GM19397 (cell line): ENCODE data around the gene C17orf107.
"Not testable (repeated sequence)": the region's sequence is repeated elsewhere in the genome, so short reads cannot be mapped to it uniquely, and the experiment has no call there.

Experiments
- ATAC-seq: cut with Tn5 transposase; IDR thresholded peaks from one replicate; pipeline ENCODE4 v1.9.1; 2021; ENCODE audit warnings: mild to moderate bottlenecking, moderate library complexity; ENCODE audit not compliant: unreplicated experiment

Gene C17orf107

GRCh38 chr17:4899341-4900230, at the start of gene C17orf107:
TSS of gene C17orf107 (plus strand) at chr17:4899536. CDS start at chr17:4899763, 227 bp downstream.
- ATAC-seq: no peak

- no peak for ATAC-seq
Observed at GRCh38 chr17:4850246-4850645, 49.1 kb upstream of the C17orf107 start.

- ATAC-seq: no peak
Observed at GRCh38 chr17:4851084-4851483, 48.3 kb upstream of the C17orf107 start.

- ATAC-seq: no peak
Observed at GRCh38 chr17:4852567-4853207, 46.6 kb upstream of the C17orf107 start.

- ATAC-seq: no peak
Observed at GRCh38 chr17:4853208-4853671, 46.1 kb upstream of the C17orf107 start.

GRCh38 chr17:4854111-4854681, 45.1 kb upstream of the C17orf107 start:
- ATAC-seq: no peak

- ATAC-seq: no peak
Observed at GRCh38 chr17:4856271-4856936, 42.9 kb upstream of the C17orf107 start.

GRCh38 chr17:4856937-4857314, 42.4 kb upstream of the C17orf107 start:
- no peak for ATAC-seq

GRCh38 chr17:4857347-4857746, 42.0 kb upstream of the C17orf107 start:
- not testable (repeated sequence) for ATAC-seq

GRCh38 chr17:4858068-4858881, 41.1 kb upstream of the C17orf107 start:
- no peak for ATAC-seq

DNA sequence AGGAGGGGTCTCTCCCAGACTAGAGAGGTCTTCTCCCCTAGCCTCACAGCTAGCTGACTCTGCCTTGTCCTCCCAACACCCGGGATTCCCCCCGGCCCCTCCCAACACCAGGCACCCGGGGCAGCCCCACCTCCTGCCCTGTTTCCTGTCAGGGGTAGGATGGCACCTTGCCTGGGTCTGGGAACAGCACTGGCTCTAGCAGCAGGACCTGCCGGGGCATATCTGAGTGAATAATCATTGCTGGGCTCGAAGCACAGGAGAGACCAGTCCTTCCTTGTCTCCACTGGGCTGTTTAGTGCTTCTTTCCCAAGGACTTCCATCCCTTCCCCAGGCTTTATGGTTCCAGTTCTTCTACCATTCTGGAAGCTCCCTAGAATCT, 40.5 kb upstream of the C17orf107 start:
- no peak for ATAC-seq

DNA sequence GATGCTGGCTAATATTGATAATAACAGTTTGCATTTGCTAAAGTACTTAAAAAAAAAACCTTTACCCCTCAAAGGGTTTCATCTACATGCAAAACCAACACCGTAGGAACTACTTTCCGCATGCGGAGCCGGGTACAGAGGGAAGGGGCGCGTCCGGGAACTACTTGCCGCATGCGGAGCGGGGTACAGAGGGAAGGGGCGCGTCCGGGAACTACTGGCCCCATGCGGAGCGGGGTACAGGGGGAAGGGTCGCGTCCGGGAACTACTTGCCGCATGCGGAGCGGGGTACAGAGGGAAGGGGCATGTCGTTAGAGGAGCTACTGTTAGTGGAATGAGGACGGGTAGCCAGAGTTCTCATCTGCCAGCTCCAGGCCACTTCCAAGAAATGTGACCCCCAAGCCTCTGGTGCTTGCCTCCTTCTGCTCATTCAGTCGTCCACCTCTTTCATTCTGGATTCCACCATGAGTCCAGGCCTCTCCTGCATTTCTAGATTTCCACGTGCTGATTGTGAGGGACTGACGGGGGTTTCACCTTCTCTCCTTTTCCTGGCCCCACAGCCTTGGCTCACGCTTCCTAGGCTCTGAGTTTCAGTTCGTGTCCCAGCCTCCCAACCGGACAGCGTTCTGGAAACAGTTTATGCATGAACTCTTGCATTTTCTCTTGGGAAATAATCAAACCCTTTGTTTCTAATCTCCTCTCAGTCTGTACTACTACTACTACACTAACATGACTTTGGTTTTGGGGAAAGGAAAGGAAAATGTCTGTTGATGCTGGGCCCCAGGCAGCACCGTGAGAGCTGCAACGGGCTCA, 39.3 kb upstream of the C17orf107 start:
- ATAC-seq: no peak

- no peak for ATAC-seq
Observed at GRCh38 chr17:4860651-4861050, 38.7 kb upstream of the C17orf107 start.

DNA sequence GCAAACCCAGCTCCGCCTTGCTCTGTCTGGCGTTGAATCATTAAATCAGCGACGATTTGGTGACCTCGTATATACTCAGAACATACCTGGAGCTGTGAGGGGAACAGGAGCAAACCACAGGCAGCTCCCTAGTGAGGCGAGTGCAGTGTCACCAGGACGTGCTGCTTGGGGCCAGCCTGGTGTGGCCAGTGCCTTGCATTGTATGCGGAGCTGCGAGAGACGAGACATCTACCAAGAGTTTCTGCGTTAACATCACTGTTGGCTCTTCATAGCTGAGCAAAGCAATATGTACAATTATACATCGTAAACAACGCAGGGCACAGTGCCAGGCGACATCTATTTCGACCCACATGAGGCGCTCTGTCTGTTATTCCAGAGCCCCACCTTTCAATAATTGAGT, 38.3 kb upstream of the C17orf107 start:
- ATAC-seq: no peak

DNA sequence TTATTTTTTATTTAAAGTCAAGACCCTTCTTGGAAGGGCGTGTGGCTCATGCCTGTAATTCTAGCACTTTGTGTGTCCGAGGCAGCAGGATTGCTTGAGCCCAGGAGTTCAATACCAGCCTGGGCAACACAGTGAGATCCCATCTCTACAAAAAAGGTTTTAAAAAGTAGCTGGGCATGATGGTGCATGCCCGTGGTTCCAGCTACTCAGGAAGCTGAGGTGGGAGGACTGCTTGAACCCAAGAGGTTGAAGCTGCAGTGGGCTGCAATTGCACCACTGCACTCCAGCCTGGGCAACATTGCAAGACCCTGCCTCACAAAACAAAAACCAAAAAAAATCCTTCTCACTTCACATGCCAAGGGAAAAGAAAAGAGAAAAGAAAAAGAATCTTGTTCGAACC, 36.6 kb upstream of the C17orf107 start:
- ATAC-seq: no peak

GRCh38 chr17:4863321-4863720, 36.0 kb upstream of the C17orf107 start:
- ATAC-seq: no peak

GRCh38 chr17:4867535-4867934, 31.8 kb upstream of the C17orf107 start:
- ATAC-seq: not testable (repeated sequence)

- not testable (repeated sequence) for ATAC-seq
Observed at GRCh38 chr17:4869058-4869998, 30.0 kb upstream of the C17orf107 start.
